HG02943 (cell line): ENCODE data around the gene LRMDA.

Experiments used
- ATAC-seq: cut with Tn5 transposase; IDR thresholded peaks from one replicate; pipeline ENCODE4 v1.9.1; 2021; ENCODE audit warnings: mild to moderate bottlenecking, low read depth, moderate library complexity; ENCODE audit not compliant: unreplicated experiment

LRMDA gene

GRCh38 chr10:75788394-75789205 is 357.2 kb downstream of the LRMDA start:
- ATAC-seq = no peak

GRCh38 chr10:75793848-75794247 is 362.4 kb downstream of the LRMDA start:
- no peak for ATAC-seq

DNA sequence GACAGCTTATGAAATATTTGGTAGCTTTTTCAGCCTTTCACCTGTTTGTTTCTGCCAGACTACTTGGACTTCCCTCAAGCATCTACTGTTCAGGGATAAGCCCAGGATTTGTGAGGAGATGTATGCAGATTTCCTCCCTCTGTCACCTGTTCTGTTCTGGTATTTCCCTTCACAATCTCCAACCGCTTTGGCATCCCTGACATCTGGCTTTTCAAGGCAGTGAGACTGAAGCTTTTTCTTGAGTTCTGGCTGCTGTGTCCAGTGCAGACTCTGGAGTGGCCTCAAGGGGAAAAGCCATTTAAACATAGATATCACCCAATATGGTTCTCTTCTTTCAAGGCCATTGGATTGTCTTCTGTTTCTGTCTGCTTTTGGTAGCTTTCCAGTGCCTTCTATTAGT is 369.7 kb downstream of the LRMDA start:
- ATAC-seq = no peak

DNA sequence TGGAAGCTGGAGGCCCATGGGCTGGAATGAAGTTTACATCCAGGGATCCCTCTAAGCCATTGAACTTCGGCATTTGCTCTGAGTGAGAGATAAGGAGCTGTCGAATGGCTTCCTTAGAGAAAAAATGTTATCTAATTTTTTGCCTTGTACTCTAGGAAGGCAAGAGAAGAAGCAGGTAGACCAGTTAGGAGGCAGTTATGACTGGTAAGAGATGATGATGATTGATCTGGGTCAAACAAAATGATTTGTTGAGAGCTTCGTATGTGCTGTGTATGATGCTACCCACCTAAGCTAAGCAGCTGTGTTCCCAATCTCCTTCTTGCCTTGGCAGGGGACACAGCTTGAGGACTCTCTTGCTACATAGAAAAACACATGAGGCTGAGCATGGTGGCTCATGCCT is 370.2 kb downstream of the LRMDA start:
- no peak for ATAC-seq

DNA sequence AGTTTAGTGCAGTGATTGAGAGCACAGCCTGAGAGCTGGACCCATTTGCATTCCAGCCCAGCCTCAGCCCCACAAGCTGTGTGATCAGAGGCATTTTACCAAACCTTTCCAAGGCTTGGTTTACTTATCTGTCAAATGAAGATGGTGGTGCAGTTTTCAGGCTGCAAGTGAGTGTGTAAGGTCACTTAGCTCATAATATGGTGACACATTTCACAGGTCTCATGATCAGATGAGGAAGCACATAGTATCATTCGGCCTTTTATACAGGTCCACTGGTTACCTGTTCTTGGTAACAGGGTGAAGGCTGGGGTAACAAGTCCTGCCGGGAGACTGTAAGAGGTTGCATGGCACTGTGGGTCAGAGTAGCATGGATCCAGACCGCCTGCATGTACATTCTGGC is 371.7 kb downstream of the LRMDA start:
- ATAC-seq = no peak

GRCh38 chr10:75803816-75804552 is 372.6 kb downstream of the LRMDA start:
- no peak for ATAC-seq

DNA sequence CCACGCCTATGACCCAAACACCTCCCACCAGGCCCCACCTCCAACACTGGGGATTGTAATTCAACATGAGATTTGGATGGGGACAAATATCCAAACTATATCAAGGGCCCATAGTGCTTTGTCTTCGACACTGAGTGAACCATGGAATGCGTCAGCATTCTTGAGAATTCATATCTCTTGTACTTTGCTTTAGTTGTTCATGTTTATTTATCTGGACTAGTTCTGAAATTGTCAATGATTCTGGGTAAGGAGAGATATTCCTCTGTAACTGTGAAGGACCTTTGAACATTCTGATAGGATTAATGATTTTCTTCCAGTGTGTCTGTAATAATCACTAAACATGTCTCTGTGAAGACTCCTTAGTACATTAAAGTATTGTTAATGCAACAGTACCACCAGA is 374.8 kb downstream of the LRMDA start:
- ATAC-seq = no peak

DNA sequence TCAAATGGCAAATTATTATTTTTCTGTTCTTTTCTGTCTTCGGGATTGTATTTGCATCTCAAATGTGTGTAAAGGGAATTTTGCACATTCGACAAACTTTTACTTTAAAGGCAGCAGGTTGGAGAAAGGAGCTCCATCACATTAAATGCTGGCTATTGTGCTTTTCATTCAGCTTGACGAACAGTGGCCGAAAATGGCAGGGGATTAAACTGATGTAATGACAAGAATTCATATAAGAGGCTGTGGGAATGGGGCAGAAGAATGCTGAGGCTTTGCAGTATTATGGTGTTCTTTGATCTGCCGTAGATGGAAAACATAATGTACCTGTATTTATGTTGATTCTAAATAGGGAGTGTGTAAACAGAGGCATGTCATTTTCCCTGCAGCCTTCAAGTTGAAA is 376.0 kb downstream of the LRMDA start:
- ATAC-seq = no peak

- ATAC-seq = no peak
These were observed 377.6 kb downstream of the LRMDA start for GRCh38 chr10:75809003-75809402.

DNA sequence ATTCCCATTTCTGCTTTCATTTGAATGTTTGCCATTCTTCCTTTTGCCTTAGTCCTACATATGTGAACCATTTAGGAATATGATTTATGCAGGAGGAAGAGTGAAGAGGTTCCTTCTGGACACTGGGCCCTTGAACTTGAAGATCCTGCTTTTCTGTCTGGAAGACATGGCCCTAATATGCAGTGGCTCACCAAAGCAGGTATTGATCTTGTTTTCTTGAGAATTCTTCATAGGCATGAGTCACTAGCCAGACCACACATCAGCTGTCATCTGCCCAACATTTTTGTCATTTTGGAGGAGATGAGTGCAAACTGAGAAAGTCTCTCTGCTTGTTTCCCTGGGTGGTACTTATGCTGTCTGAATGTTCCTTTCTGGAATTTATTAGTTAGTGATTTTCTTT is 382.6 kb downstream of the LRMDA start:
- no peak for ATAC-seq

GRCh38 chr10:75815066-75815465 is 383.6 kb downstream of the LRMDA start:
- no peak for ATAC-seq

DNA sequence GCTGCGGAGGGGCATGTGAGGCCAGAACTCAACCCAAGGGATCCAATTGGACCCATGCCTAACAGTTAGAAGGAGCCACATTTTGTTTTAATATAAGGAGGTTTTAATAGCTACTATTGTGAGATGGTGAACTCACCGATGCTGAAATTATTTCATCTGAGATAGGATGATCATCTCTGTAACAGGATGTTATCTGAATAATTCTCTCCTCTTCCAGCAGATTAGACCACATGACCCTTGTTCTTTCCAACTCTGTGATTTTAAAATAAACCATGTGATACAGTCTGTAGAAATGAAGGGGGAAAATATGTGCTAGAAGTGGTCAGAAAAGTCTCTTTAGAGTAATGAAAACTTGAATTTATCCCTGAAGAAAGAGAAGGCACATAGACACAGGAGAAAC is 385.8 kb downstream of the LRMDA start:
- no peak for ATAC-seq

DNA sequence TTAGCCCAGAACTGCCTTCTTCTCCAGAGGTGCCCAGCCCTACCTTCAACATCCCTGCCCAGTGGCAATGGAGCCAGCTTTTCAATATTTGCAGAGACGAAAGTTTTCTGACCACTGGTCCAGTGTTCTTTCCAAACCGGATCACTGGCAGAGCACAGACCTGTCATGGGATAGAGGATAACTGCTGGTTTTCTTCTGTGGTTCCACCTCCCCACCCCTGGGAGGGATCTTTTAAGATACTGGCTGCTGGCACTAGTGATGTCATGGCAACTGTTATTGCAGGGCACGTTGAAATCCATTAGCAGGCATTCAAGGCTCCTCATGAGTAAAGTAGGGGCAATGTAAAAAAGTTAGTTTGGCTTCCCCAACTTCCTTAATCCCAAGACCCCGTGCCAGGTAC is 387.1 kb downstream of the LRMDA start:
- ATAC-seq = no peak

GRCh38 chr10:75825235-75825634 is 393.8 kb downstream of the LRMDA start:
- ATAC-seq = no peak

DNA sequence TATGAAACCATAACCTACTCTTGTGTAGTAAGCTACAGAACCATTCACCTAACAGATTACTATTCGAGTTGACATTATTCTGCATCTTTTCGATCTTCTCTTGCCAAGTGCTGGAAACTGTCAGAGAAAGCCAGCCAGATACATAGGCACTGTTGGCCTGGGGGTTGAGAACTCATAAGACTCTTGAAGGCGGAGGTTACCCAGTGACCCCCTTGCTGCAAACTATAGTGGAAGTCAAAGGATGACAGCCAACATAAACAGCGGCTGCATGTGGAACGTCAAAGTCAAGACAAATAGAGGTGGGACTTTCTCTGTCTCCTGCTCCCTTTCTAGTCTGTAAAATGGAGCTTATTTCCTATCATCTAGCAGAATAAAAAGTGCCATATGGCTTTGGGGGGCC is 394.2 kb downstream of the LRMDA start:
- ATAC-seq = no peak

- ATAC-seq = no peak
These were observed 395.4 kb downstream of the LRMDA start for GRCh38 chr10:75826846-75827245.

DNA sequence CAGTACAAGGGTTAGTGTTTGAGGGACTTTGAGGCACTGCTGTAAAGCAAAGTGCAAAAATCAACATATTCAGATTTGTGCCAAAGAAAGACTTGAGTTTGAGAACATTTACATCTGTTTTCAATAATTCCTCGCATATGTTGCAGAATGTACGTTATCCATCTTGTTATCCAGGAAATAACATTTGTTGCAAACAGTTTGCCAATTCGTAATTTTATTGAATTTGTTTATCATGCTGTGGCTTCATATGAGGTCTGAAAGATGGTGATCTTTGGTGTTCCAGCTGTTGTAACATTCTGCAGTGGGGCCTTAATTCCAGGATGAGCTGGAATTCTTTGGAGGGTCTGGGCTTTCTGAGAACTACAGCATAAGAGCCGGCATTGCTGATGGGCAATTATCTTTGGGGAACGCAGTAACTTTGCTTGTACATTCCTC is 396.2 kb downstream of the LRMDA start:
- ATAC-seq = no peak

GRCh38 chr10:75828413-75828812 is 397.0 kb downstream of the LRMDA start:
- ATAC-seq = no peak

DNA sequence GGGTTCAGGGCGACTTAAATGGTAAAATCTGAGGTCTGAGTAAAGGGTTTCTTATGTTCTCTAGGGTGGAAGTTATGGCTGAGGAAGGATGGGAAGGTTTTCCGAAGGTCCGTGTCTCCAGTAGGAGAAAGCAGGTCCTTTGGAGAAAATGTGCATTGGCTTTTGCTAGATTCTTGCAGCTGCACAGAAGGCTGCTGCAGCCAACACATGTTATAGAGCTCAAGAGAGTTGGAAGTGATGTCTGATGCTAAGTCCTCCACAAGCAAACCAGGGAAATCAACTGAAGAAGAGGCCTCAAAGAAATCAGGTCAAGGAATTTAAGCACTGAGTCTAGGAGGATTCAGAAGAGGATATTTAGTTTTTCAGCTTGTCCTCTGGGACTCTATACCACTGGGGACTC is 404.6 kb downstream of the LRMDA start:
- ATAC-seq = no peak

DNA sequence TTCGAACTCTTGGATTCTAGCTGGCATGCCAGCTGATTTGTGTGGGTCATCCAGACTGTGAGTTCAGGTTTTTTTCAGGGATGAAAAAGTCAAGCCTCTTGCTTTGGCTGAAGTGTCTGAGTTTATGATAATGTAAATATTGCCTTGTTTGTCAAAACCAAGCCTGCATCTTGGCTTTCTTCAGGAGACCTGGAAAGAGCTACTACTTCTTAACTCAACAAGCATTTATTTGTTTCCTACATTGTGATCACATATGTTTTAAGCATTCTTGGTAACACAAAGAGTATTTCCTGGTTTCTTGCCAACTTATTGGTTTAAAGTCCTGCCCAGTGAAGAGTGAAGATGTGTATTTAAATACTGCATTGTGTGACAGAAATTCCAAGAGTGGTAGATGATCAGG is 407.1 kb downstream of the LRMDA start:
- ATAC-seq = no peak

DNA sequence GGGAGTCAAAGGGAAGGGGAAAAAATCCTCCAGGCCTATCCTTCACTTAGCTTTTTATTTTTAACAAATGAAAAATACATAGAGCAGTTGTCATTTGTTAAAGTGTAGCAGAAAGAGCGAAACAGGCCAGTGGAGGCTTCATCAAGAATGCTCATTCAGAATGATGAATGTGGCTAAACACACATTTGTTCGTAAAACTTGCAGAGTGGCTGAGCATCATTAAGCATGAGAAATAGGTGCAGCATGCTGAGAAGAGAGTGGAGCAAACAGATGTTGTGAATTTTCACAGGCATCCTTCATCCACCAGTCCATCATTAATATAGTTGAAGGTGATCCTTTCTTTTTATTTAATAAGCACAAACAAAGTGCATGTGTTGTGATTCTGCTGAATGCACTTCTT is 407.6 kb downstream of the LRMDA start:
- ATAC-seq = no peak

- no peak for ATAC-seq
These were observed 409.8 kb downstream of the LRMDA start for GRCh38 chr10:75841266-75841665.
